ENCODE results near the gene ADH4.
"Not testable (repeated sequence)": the region's sequence is repeated elsewhere in the genome, so short reads cannot be mapped to it uniquely, and the experiment has no call there.

The ADH4 gene

GRCh38 chr4:99102634-99103033 is 41.5 kb downstream of the ADH4 start:
- DNase-seq (ENCODE audit: low read depth, low spot score): no peak
- H3K4me3 ChIP-seq (ENCODE audit: low read depth, low read length): no peak overlapping the region
- CTCF ChIA-PET: interaction anchor here (1.0 to 1.2 kb wide), 2 partner anchors 46 to 346 kb away, joined by 3 read pairs; no protein-coding TSS in a partner anchor
- POLR2A ChIA-PET: no interaction called here
- no peak for TF ChIP-seq CTCF (IDR thresholded peaks at IDR 0.05; ENCODE audit: insufficient read depth, low read length, missing control alignments)

DNA sequence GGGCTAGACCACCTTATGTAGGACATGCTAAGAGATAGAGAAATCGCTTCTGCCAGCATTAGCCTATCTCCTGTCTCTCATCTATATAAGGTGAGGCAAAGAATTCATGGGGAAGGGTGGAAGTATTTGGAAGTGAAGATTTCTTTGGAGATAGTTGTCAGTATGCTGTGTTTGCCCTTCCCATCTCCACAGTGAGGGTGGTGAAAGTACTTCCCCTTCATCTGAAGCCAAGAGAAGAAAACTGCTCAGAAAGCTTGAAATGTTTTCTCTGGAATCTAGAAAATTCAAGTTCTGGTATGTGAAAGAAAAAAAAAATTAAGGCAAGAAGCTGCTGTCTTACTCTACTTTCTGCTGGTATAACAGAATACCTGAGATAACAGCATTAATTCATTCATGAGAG is 43.2 kb downstream of the ADH4 start:
- no peak for TF ChIP-seq CTCF (IDR thresholded peaks at IDR 0.05; ENCODE audit: insufficient read depth, low read length, missing control alignments)
- DNase-seq (ENCODE audit: low read depth, low spot score): no peak
- ChIA-PET POLR2A (no interaction called here), CTCF (interaction anchor here (0.8 to 2.8 kb wide), 4 partner anchors 17 to 358 kb away, joined by 3 to 8 read pairs (median 4); no protein-coding TSS in a partner anchor)
- no peak overlapping the region for H3K4me3 ChIP-seq (ENCODE audit: low read depth, low read length)

GRCh38 chr4:99099814-99100213 is 44.3 kb downstream of the ADH4 start:
- H3K4me3 ChIP-seq (ENCODE audit: low read depth, low read length); POLR2A ChIA-PET; DNase-seq (ENCODE audit: low read depth, low spot score): not testable (repeated sequence)
- CTCF ChIA-PET: interaction anchor here (0.8 to 2.8 kb wide), 4 partner anchors 18 to 359 kb away, joined by 3 to 8 read pairs (median 4); no protein-coding TSS in a partner anchor

DNA sequence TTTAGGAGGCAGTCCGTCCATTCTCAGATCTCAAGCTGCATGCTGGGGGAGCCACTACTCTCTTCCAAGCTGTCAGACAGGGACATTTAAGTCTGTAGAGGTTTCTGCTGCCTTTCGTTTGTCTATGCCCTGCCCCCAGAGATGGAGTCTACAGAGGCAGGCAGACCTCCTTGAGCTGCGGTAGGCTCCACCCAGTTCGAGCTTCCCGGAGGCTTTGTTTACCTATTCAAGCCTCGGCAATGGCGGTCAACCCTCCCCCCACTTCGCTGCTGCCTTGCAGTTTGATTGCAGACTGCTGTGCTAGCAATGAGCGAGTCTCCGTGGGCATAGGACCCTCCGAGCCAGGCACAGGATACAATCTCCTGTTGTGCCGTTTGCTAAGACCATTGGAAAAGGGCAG is 44.8 kb downstream of the ADH4 start:
- H3K4me3 ChIP-seq (ENCODE audit: low read depth, low read length): no peak overlapping the region
- no peak for DNase-seq (ENCODE audit: low read depth, low spot score)
- TF ChIP-seq CTCF (IDR thresholded peaks at IDR 0.05; ENCODE audit: insufficient read depth, low read length, missing control alignments): no peak
- ChIA-PET CTCF (interaction anchor here (1.5 to 2.8 kb wide), 2 partner anchors 306 to 360 kb away, joined by 4 to 8 read pairs; no protein-coding TSS in a partner anchor), POLR2A (no interaction called here)

GRCh38 chr4:99091841-99092240 is 52.3 kb downstream of the ADH4 start:
- CTCF ChIA-PET: interaction anchor here (1.2 kb wide), 1 partner anchor 36 kb away, joined by 3 read pairs; no protein-coding TSS in a partner anchor
- POLR2A ChIA-PET; H3K4me3 ChIP-seq (ENCODE audit: low read depth, low read length); DNase-seq (ENCODE audit: low read depth, low spot score): not testable (repeated sequence)

DNA sequence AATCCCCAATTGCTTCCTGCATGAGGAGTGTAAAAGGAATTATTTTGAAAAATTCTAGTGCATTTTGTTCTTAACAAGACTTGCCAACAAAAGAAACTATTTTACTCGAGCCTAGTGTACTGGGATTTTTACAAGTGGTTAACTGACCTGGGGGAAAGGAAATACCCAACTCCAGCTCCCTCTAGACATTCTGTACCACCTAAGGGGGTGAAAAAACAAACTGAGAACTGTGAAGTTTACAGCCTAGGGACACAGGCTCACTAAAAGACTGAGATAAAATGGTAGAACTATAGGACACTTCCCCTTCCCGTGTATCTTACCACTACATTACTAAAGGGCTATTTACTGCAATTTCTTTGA is 52.9 kb downstream of the ADH4 start:
- TF ChIP-seq CTCF (IDR thresholded peaks at IDR 0.05; ENCODE audit: insufficient read depth, low read length, missing control alignments): no peak
- ChIA-PET CTCF (interaction anchor here (1.0 kb wide), 1 partner anchor 96 kb away, joined by 3 read pairs; the partner anchor contains the start of gene METAP1), POLR2A (no interaction called here)
- H3K4me3 ChIP-seq (ENCODE audit: low read depth, low read length): no peak overlapping the region
- DNase-seq (ENCODE audit: low read depth, low spot score): no peak

DNA sequence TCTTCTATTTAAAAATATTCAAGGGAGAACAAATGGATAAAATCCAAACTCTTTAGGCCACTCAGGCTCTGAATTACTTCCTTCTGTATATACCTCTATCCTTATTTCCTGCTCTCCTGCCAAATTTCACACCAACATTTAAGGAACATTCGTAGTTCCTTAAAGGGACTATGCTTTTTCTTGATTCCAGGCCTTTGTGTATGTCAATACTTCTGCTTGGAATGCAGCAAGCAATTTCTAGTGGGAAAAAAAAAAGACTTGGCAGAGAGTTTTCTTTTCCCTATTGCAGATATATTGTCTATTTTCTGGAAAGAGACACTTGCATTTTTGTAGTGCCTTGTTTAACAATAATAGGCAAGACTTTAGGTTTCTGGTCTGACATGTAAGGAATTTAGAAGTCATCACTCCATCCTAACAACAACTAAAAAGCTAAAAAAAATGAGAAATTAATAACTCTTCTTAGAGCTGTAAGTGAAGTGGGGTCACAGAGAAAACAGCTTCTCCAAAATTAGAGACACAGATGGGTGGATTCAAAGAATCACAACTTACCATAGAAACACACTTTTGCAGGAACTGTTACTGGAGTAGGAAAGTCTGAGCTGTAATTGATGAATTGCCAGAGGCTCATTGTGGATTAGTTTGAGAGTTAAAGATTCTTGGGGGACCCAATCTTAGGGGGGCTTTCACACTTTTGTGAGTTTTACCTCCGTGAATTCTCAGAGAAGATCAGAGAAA is 53.4 kb downstream of the ADH4 start:
- POLR2A ChIA-PET: no interaction called here
- CTCF ChIA-PET: interaction anchor here (1.0 kb wide), 1 partner anchor 96 kb away, joined by 3 read pairs; the partner anchor contains the start of gene METAP1
- no peak for TF ChIP-seq CTCF (IDR thresholded peaks at IDR 0.05; ENCODE audit: insufficient read depth, low read length, missing control alignments)
- no peak overlapping the region; the same call in 1 of the 2 replicates for H3K4me3 ChIP-seq (ENCODE audit: low read depth, low read length)
- DNase-seq (ENCODE audit: low read depth, low spot score): no peak
